Activated T-cell treated with anti-CD3 and anti-CD28 coated beads, Interleukin-2, amount 50 U/mL, for 48 hours (primary cell): ENCODE measurements around the gene MIA2.
A peak's percentile ranks its signal among the peaks of the same experiment; 100 is the strongest.

Experiments used
- DNase-seq, 2 experiments: peaks; one replicate each; pipeline ENCODE4 v3.0.0-alpha.2; 2020

Gene MIA2

GRCh38 chr14:39395555-39396254 is 162.0 kb downstream of the MIA2 start:
- peak; percentile 29 to 32 for DNase-seq

- no peak for DNase-seq
Observed at GRCh38 chr14:39396448-39396847, 162.7 kb downstream of the MIA2 start.

- no peak for DNase-seq
Observed at GRCh38 chr14:39398382-39398781, 164.7 kb downstream of the MIA2 start.

GRCh38 chr14:39406560-39406959 is 172.8 kb downstream of the MIA2 start:
- no peak for DNase-seq

GRCh38 chr14:39416072-39416471 is 182.4 kb downstream of the MIA2 start:
- DNase-seq: no peak

- no peak for DNase-seq
Observed at GRCh38 chr14:39417014-39417413, 183.3 kb downstream of the MIA2 start.

- no peak for DNase-seq
Observed at GRCh38 chr14:39419272-39419671, 185.6 kb downstream of the MIA2 start.

- DNase-seq: no peak
Observed at GRCh38 chr14:39422243-39422642, 188.5 kb downstream of the MIA2 start.

GRCh38 chr14:39423793-39424192 is 190.1 kb downstream of the MIA2 start:
- no peak for DNase-seq

GRCh38 chr14:39425947-39426346 is 192.2 kb downstream of the MIA2 start:
- DNase-seq: no peak

GRCh38 chr14:39426605-39427004 is 192.9 kb downstream of the MIA2 start:
- no peak for DNase-seq

- DNase-seq: no peak
Observed at GRCh38 chr14:39428118-39428517, 194.4 kb downstream of the MIA2 start.

- no peak for DNase-seq
Observed at GRCh38 chr14:39430762-39431415, 197.2 kb downstream of the MIA2 start.

- peak; percentile 68 to 70 for DNase-seq
Observed at GRCh38 chr14:39431416-39432178, 197.9 kb downstream of the MIA2 start.

GRCh38 chr14:39432179-39432618 is 198.5 kb downstream of the MIA2 start, which contains the start of gene FBXO33:
Gene FBXO33, minus strand, starts transcription at chr14:39432433. Its CDS starts 271 bp downstream, at chr14:39432162.
- DNase-seq: peak; percentile 97 to 98

- peak in 1 of 2 experiments; percentile 85 for DNase-seq
Observed at GRCh38 chr14:39432619-39433451, 199.1 kb downstream of the MIA2 start.

- DNase-seq: no peak
Observed at GRCh38 chr14:39433452-39433813, 199.7 kb downstream of the MIA2 start.

GRCh38 chr14:39434401-39434800 is 200.7 kb downstream of the MIA2 start:
- no peak for DNase-seq

GRCh38 chr14:39435241-39435640 is 201.5 kb downstream of the MIA2 start:
- no peak for DNase-seq
